ENCODE results near the gene HMGCLL1.
A peak's percentile ranks its signal among the peaks of the same experiment; 100 is the strongest.

DNA sequence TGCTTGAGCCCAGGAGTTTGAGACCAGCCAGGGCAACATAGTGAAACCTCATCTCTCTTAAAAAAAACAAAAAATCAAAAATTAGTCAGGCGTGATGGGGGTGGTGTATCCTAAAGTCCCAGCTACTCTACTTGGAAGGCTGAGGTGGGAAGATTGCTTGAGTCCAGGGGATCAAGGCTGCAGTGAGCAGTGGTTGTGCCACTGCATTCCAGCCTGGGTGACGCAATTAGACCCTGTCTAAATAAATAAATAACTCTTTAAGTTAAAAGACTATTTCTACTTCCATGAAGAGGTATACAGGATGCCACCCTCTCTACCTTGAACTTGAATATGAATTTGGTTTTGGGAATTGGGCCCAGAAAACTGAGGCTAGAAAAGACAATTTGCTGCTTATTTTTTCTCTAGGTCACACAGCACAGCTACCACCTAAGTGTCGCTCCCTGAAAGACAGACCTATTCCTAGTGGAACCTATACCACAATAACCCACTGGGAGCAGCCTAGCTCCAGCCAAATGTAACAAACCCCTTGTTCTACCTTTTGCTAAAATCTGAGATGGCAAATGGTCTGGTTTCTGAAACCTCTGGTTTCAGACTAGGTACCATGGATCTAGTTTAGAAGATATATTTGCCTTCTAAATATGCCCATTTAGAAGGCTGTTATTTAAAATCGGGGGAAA, 35.2 kb downstream of the HMGCLL1 start:
- TF ChIP-seq, protein P1, sequence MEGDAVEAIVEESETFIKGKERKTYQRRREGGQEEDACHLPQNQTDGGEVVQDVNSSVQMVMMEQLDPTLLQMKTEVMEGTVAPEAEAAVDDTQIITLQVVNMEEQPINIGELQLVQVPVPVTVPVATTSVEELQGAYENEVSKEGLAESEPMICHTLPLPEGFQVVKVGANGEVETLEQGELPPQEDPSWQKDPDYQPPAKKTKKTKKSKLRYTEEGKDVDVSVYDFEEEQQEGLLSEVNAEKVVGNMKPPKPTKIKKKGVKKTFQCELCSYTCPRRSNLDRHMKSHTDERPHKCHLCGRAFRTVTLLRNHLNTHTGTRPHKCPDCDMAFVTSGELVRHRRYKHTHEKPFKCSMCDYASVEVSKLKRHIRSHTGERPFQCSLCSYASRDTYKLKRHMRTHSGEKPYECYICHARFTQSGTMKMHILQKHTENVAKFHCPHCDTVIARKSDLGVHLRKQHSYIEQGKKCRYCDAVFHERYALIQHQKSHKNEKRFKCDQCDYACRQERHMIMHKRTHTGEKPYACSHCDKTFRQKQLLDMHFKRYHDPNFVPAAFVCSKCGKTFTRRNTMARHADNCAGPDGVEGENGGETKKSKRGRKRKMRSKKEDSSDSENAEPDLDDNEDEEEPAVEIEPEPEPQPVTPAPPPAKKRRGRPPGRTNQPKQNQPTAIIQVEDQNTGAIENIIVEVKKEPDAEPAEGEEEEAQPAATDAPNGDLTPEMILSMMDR (IDR thresholded peaks at IDR 0.05) = peak; percentile 66
- no peak for TF ChIP-seq ZFX (IDR thresholded peaks at IDR 0.05; ENCODE audit: borderline replicate concordance)

Measured in 22Rv1 (cell line).